Astrocyte of the hippocampus (primary cell): ENCODE measurements around the gene OSBPL9.
A peak's percentile ranks its signal among the peaks of the same experiment; 100 is the strongest.

Experiments used
- DNase-seq: peaks from one replicate; pipeline ENCODE4 v3.0.0; 2011; ENCODE audit warnings: low read depth, low spot score

Gene OSBPL9

GRCh38 chr1:51734896-51735745 is 118.2 kb downstream of the OSBPL9 start:
- DNase-seq, result no peak

DNA sequence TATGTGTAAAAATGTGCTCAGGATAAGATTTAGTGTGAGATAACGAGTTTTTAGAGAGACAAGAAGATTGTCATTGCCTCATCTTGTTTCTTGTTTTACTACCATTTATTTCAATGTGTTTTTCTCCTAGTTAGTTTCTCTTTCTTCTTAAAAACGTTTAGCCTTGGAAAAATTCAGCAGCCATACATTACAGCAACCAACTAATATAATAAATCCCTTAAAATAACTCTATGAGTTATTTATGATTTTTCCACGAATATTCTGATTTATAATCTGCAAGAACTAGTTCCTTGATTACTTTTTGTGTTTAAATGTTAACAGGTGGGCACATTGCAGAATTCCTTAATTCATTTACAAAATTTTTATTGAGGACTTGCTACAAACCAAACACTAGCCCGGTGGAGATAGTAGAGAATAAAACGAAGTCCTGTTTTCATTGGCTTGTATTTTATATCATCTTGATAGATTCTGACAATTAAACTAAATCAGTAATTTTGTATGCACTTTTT is 118.9 kb downstream of the OSBPL9 start:
- no peak for DNase-seq

GRCh38 chr1:51736702-51737101 is 119.8 kb downstream of the OSBPL9 start:
- peak; percentile 86 for DNase-seq

- no peak for DNase-seq
These were observed 121.8 kb downstream of the OSBPL9 start for GRCh38 chr1:51738681-51739080.

DNA sequence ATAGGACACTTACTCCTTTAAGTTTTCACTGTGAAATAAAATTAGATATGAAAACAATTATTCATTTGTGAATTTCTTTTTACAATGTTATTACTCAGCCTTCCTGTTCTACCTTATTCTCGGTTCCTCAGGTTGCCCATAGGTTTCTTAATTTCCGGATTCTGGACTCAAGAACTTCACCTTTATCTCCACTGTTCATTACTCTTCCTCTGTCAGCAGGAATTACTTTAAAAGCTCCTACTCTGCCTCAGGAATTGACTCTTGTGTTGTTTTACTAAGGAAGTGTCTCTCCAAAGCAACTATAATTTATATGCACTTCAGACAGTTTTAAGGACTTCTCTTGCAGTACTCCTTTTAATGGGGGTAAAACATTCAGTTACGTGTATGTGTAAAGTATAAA is 123.8 kb downstream of the OSBPL9 start:
- DNase-seq, result no peak

DNA sequence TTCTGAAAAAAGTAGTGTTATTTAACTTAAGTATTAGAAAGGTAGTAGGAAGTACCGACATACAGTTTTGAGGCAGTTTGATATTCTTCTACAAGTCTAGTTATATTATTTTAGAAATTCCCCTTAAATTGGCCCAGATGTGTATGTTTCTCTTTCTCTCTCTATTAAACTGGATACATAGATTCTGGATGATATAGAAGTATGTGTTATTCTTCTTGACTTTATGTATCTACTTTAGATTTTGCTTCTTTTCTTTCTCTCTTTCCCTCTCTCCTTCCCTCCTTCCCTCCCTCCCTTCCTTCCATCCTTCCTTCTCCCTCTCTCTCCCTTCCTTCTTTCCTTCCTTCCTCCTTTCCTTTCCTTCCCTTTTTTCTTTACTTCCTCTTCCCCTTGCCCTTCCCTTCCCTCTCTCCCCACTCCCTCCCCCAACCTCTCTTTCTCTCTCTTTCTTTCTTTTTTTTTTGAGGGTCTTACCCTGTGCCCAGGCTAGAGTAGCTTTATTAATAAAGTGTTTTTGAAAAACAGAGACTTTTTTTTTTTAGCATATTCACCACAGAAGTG is 124.3 kb downstream of the OSBPL9 start:
- DNase-seq, result no peak

GRCh38 chr1:51744506-51745303 is 127.8 kb downstream of the OSBPL9 start:
- DNase-seq, result no peak

DNA sequence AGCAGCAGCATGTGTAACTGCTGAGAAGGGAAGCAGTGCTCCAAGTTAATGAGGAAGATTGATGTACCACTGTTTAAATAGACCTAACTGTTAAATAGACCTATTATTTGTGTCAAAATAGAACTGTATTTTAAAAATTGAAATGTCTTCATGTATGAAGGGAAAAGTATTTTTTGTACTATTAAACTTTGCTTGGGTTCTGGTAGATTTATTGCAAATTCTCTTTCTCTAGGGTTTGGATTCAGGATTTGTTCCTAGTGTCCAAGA is 128.3 kb downstream of the OSBPL9 start:
- no peak for DNase-seq

DNA sequence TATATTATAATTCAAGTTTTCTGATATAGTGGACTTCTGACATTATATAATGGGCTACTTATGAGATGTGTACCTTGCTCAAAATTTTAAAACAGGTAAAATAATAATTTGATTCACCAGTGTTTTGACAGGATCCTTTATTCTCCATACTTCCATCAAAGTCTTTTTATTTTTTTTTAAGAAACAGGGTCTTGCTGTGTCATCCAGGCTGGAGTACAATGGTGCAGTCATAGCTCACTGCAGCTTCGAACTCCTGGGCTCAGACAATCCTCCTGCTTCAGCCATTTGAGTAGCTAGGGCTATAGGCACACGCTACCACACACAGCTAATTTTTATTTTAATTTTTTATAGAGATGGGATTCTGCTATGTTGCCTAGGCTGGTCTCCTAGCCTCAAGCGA is 132.3 kb downstream of the OSBPL9 start:
- no peak for DNase-seq

GRCh38 chr1:51750218-51750617 is 133.3 kb downstream of the OSBPL9 start:
- DNase-seq, result peak; percentile 27

DNA sequence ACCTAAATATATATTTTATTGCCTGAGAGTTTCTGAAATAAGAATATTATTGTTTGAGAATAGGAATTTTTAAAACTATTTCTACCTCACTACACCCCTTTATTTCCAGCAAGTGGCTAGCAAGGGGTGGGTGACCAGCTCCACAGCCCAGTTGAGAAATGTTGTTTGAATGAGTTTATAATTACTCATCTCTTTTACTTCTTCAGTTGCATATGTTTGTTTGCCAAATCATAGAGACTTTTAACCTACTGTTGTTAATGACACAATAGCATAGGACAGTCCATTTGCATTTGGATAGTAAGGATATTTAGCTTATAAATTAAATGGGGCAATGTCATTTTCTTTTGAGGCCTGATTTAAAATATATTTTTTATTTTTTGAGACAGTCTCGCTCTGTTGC is 133.8 kb downstream of the OSBPL9 start:
- DNase-seq, result no peak

DNA sequence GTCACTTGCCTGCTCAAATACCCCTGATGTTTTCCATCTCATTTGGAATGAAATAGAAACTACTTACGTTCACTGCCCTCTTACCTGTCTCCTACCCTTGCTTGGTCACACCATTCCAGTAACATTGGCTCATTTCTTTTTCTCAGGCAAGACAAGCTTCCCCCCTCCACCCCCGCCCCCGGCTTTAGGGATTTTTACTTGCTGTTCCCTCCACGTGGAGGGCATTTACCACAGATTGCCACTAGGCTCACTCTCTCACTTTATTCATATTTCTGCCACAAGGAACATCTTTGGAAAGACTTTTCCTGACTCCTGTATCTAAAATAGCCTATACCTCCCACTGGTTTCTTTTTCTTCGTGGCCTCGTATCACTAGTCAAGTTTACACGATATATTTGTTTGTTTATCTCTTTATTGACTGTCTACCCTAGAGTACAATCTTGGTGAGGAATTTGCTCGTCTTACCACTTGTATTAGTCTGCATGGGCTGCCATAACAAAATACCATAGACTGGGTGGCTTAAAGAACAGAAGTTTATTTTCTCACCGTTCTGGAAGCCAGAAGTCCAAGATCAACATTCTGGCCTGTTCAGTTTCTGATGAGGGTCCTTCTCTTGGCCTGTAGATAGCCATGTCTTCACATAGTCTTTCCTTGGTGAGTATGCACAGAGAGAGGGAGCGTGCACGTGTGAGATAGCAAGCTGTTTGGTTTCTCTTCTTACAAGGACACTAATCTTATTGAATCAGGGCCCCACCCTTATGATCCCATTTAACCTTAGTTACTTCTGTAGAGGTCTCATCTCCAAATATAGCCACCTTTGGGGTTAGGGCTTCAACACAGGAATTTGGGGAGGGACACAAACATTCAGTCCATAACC is 135.4 kb downstream of the OSBPL9 start:
- no peak for DNase-seq

DNA sequence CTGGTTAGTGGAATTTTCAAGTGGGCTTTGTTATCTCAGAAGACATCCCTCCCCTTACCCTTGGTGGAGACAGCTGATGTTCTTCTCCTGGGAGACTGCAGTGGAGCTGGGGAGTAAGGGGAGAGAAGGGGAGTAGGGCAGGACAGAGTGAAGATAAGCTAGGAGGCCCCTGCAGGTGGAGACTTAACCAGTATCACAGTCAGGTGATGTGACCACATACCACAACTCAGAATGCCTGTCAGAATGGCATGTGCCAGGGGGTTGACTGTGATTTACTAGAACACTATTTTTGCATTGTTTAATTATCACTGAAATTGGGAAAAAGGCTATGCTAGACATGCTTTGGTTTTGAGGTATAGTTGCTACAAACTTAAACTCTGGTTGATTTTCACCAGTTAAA is 137.1 kb downstream of the OSBPL9 start:
- peak; percentile 35 for DNase-seq

GRCh38 chr1:51754666-51755065 is 137.8 kb downstream of the OSBPL9 start:
- no peak for DNase-seq

DNA sequence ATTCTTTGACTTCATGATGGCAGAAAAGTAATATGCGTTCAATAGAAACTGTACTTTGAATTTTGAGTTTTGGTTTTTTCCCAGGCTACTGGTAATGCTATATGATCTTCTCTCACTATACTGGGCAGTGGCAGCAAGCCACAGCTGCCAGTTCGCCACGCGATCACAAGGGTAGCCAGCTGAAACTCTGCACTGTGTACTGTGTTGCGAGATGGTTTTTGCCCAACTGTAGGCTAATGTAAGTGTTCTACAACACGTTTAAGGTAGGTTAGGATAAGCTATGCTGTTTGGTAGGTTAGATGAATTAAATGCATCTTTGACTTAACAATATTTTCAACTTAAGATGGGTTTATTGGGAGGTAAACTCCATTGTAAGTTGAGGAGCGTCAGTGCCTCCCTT is 138.5 kb downstream of the OSBPL9 start:
- no peak for DNase-seq

DNA sequence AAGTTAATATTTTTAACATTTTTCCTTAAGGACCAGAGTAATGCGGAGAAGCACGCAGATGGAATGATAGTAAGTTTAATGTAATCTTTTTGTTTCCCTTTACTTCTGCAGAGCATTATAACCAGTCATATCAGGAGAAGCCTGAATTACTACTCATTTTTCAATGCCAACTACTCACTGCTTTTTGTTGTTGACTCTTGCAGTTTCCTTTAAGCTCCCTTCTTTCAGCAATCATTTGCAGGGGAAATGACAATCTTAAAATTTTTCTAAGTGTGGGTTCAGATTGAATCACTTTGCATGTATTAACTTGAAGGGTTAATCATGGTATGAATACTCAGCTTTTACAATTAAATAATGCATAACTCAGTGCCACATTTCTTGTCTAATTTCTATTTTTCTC is 139.4 kb downstream of the OSBPL9 start:
- DNase-seq, result no peak

DNA sequence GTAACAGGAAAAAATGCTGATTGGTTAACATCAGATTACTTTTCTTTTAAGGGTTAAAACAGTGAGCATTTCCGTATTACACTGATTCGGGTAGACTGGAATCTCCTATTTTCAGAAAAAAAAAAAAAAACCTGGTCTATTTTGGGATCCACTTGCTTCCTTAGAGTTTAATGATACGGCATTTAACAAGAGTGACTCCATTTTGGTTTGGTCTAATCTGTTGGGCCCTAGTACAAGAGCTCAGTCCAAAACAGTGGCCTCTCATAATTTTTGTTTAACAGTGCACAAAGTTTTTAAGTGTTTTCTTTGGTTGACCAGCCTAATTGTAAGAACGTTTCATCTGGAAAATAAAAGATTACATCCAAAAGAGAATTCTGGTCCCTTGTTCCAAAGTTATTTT is 141.4 kb downstream of the OSBPL9 start:
- no peak for DNase-seq

DNA sequence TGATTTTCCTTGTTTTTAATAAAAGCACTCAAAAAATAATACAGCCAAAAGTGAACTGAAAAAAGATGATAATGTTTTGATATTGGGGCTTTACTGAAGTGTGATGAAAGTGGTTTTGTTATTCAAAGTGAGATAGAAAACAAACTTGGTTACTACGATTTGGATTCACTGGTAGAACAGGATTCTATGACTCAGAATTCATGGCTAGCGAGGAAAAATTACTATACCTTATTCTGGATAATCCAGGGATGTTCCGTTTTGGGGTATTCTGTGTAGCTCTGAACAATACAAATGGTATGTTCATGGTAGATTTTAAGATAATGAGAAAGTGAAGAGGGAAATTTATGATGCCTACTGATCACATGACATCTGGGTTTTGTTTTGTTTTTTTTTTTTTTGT is 144.0 kb downstream of the OSBPL9 start:
- no peak for DNase-seq

DNA sequence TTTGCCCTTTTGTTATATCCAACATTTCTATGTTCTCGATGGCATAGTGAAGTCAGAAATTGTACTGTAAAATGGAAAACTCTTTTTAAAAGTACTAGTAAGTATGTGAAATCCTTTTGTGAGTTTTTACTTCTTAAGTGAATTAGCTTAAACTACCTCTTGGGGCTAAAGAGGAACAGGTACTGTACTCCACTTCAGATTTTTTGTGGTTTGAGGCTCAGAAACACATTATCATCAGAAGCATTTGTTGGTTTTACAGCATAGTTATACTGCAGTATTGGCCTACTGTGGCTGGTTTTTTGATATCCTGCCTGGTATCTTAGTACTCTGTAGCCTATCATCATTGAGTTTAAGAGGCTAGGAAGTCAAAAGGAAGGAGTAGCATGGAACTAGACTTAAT is 144.5 kb downstream of the OSBPL9 start:
- no peak for DNase-seq

DNA sequence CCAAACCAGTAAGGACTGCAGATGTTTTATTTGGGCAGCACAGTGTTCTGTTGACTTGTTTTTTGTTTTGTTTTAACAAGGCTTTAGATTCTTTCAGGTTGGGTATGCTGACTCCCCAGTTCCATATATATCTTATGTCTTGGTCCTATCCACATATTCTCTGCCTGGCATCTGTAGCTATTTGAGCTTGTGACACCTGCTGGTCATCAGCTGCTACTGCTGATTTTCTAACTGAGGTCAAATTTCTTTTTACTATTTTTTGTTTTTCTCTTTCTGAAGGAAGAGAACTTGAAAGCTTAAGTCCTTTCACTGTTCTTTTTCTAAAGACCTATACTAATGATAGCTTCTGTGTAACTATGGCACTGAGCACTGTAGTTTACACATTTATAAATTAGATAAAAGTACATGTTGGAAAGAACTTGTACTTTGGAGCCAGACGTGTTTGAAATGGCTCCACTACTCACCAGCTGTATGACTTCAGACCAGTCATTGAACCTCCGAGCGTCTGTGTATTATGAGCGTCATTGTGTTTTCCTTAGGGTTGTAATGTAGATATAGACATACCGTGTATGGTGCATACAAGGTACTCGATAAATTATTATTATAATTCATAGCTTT is 152.2 kb downstream of the OSBPL9 start:
- peak; percentile 73 for DNase-seq

- no peak for DNase-seq
These were observed 159.5 kb downstream of the OSBPL9 start for GRCh38 chr1:51776408-51776807.
